Diencephalon (tissue), 1 donor: ENCODE data around the gene SETD5. TPM values are rescaled to one million over a fixed set of nuclear protein-coding genes. Genes with fewer than 3 reads are reported as not detected.

Source experiments
- total RNA-seq: library from RNA; depleted of rRNA; stranded (reverse); fragments of >200 nt; gene quantifications from one replicate; pipeline ENCODE4 v1.2.3, GENCODE V29; 2014

The SETD5 gene
- 60.9 TPM for total RNA-seq

GRCh38 chr3:9397332-9397905, at the start of gene SETD5:
TSS of gene SETD5 (plus strand) at chr3:9397615. CDS start at chr3:9428939, 31,324 bp downstream.

GRCh38 chr3:9362731-9363530, 34.5 kb upstream of the SETD5 start, which contains the start of gene THUMPD3:
TSS of gene THUMPD3 (plus strand) at chr3:9363054. CDS start at chr3:9365069, 2,015 bp downstream.

Other genes starting within 250 kb of the SETD5 start
- gene SRGAP3, start 148.0 kb upstream of the SETD5 start, total RNA-seq, result 106 TPM
- 59.1 TPM for gene THUMPD3, start 34.6 kb upstream of the SETD5 start, total RNA-seq
- gene LHFPL4, start 156.2 kb downstream of the SETD5 start, total RNA-seq, result 55.1 TPM